Epidermal melanocyte (primary cell): ENCODE results near the gene WDR5B.
"Not testable (repeated sequence)": the region's sequence is repeated elsewhere in the genome, so short reads cannot be mapped to it uniquely, and the experiment has no call there.

ENCODE experiments used
- DNase-seq: peaks from one replicate; pipeline ENCODE4 v3.0.0; 2011; ENCODE audit warnings: low spot score; ENCODE audit not compliant: insufficient read length

The WDR5B gene

DNA sequence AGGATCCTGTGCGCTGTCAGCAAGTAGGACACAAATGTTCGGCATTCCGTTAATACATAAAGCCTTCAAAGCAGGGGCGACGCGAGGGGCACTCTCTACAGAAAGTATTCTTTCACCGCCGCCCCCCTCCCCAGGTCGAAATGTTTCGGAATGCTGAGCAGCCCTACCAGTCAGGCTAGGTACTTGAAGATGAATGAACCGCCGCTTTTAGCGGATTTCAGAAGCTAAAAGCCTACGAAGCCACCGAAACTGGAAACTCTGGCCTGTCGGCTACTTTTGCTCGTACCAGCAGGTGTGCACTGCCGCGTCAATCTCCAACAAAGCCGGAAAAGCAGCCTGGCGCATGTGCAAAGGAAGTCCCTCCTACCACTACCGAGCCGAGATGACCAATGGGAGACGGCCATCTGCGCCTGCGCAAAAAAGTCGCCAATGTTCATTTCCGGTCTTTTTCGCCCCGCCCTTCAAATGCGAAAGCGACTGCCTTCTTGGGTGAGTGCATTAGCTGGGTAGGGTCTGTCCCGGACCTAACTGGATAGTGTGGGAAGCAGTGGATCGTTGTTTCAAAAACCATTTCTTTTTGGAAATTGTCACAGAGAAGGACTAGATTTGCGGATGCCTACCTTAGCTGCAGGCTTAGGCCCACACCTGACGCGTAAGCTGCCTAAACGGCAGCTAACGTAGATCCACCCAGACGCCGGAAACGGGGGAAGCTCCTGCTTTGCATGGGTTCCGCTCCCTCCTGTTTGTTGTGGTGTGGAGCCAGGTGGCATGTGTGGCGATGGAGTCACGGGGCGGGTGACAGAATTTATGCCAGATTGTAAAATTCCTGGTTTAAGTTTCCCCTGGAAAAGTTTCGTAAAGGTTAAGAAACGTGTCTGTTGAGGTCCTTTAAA is at the start of gene WDR5B:
Gene WDR5B, minus strand, starts transcription at position 301 of the 893 bp plus-strand sequence. CDS start 534 bp downstream, outside the sequence.
- DNase-seq = peak; percentile 96

DNA sequence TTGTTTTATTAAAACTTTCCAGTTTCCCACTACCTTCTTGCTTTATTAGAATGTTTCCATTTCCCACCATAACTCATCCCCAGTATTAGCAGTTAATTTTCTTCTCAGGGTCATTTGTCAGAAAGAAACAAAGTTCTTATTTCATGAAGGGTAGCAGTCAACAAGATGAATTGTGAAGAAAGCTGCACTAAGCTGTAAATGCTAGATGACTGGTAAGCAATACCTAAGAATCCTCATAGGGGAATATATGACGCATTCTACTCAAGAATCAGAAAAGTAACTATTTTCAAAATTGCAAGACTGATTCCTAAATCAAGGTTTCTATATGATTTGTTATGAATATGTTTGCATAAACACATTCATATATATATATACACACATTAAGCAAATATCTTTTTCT is 48.8 kb upstream of the WDR5B start:
- no peak for DNase-seq

DNA sequence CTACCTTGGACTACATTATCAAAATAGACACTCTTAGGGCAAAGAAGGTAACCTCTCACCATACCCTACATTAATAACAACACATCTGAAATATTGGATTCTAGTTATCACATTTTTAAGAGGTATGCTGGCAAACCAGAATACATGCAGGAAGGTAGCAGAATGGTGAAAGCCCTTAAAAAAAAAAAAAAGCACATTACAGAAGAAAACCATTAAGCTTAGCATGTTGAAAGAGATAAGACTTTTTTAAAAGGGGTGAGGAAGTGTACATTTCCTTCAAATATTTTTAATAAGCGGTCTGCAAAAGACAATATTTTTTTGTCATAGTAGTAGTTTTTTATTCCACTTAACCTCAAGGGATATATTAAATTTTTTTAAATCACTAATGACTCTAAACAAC is 46.5 kb upstream of the WDR5B start:
- no peak for DNase-seq

DNA sequence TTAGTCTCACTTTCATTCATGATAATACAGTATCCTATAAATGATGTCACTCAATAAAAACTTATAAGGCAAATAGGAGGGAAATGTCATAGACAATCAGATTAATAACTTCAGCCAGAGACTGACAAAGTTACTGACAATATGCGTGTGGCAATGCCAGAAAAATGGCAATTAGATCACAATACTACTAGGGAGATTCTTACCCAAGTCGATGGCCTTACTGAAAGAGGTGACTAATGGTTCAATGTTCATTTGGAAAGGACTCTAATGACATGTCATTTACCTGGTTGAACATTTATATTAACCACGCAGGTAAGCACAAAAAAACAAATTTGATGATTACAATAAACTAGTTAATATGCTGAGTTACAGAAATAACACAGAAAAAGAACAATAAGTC is 45.9 kb upstream of the WDR5B start:
- no peak for DNase-seq

DNA sequence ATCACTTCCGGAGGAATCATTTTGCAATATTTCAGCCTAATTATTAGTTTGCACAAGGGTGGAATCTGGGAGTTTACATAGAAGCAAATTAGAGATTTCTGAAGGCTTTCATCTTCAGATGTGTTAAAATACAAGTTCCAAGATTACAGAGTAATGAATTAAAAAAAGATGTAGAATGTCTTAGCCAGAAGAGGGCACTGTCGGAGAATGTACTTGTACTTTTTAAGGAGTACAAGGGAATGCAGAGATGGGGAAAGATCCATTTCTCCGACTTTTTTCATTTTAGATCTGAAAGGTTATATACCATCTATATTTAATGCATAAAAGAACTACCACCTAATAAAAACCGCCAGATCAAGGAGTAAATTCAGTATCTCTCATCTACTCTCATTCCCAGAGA is 43.1 kb upstream of the WDR5B start:
- no peak for DNase-seq

DNA sequence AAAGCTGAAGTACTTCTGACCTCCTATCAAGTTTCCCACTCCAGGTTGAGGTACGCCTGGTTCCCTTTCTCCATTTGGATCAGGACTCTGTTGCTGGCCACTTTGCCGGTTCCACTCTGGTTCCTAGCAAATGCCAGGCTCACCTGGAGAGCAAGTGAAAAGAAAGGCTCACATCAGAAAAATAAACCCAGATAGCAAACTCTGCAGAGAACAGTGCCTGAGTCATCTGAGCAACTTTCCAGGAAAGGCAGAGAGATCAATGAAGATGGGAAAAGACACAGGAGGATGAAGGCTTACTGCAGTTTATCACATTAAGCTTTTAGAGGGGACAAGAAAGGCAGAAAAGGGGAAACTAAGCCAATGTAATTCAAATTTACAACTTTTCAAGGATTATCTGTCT is 41.8 kb upstream of the WDR5B start:
- no peak for DNase-seq

DNA sequence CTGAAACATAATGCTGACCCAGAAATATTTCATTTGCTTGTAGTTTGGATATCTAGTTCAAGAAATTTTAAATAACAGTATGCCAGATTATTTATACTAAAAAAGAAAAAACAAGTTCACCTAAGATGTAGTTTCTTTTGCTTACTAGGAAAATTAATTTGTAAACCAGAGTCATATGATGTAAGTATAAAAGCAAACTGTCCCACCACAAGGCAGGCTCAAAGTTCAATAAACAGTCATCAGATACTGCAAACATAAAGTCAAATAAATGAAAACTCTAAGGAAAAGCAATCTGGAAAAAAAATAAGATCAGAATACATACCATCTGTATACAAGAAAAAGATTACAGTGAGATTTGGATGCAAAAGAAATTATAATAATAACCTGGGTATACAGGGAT is 40.2 kb upstream of the WDR5B start:
- no peak for DNase-seq

DNA sequence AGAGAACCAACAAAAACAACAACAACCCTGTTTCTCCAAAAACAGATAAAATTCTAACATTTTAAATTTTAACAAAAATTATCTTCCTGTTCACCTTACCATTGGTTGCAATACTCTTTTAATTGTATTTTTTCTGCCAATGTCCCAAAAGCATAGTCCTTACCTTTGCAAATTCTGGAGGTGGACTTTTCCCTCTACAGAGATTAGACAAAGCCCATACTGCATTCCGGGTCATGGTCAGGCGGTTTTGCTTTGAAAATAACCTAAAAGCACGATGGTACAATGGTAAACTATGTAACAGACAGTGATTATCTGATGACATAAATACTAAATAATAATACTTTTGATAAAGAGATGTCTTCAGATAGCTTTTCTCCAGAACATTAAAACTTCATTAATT is 35.5 kb upstream of the WDR5B start:
- no peak for DNase-seq

DNA sequence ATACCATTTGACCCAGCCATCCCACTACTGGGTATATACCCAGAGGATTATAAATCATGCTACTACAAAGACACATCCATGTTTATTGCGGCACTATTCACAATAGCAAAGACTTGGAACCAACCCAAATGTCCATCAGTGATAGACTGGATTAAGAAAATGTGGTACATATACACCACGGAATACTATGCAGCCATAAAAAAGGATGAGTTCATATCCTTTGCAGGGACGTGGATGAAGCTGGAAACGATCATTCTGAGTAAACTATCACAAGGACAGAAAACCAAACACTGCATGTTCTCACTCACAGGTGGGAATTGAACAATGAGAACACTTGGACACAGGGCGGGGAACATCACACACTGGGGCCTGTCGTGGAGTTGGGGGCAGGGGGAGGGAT is 32.4 kb upstream of the WDR5B start:
- DNase-seq = not testable (repeated sequence)

DNA sequence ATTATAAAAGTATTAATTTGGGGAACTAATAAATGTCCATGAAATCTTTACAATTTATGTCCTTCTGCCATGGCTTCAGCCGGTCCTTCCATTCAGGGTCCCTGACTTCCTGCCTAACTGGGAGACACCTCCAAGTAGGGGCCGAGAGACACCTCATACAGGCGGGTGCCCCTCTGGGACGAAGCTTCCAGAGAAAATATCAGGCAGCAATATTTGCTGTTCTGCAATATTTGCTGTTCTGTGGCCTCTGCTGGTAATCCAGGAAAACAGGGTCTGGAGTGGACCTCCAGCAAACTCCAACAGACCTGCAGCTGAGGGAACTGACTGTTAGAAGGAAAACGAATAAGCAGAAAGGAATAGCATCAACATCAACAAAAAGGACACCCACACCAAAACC is 28.6 kb upstream of the WDR5B start:
- not testable (repeated sequence) for DNase-seq

DNA sequence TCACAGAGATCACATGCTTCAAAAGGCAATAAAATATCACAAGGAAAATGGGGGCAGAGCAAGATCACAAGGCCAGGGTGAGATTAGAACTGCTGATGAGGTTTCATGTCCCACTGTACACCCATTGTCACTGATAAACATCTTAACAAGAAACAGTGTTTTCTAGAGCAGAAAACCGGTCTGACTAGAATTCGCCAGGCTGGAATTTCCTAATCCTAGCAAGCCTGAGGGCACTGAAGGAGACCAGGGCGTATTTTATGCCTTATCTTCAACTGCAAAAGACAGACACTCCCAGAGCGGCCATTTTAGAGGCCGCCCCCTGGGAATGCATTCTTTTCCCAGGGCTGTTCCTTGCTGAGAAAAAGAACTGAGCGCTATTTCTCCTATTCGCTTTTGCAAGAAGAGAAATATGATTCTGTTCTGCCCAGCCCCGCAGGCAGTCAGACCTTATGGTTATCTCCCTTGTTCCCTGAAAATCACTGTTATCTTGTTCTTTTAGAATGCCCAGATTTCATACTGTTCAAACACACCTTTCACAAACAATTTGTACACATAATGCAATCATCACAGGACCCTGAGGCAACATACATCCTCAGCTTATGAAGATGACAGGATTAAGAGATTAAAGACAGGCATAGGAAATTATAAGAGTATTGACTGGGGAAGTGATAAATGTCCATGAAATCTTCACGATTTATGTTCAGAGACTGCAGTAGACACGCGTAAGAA is 28.1 kb upstream of the WDR5B start:
- DNase-seq = not testable (repeated sequence)

DNA sequence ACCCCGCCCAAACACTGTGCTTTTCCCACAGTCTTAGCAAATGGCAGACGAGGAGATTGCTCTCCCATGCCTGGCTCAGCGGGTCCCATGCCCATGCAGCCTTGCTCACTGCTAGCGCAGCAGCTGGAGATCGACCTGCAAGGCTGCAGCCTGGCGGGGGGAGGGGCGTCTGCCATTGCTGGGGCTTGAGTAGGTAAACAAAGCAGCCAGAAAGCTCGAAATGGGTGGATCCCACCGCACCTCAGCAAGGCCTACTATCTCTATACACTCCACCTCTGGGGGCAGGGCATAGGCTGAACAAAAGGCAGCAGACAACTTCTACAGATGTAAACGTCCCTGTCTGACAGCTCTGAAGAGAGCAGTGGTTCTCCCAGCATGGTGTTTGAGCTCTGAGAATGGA is 27.2 kb upstream of the WDR5B start:
- no peak for DNase-seq

DNA sequence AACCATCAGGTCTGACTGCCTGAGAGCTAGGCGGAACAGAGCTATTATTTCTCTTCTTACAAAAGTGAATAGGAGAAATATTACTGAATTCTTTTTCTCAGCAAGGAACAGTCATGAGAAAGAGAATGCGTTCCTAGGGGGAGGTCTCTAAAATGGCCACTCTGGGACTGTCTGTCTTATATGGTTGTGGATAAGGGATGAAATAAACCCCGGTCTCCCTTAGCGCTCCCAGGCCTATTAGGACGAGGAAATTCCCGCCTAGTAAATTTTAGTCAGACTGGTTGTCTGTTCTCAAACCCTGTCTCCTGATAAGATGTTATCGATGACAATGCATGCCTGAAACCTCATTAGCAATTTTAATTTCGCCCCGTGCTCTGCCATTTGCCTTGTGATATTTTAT is 20.1 kb upstream of the WDR5B start:
- no peak for DNase-seq

DNA sequence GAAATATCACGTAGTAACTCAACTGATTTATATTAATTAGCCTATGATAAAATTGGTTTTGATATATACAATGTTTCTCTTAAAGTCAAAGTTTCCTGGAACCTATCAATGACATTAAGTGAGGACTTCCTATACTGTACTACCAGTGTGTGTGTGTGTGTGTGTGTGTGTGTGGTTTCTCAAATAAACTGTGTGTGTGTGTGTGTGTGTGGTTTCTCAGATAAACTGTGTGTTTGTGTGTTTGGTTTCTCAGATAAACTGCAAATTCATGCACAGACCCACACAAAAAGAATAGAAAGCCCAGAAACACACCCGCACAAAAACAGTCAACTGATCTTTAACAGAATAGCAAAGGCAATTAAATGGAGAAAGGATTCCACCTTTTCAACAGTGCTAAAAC is 14.5 kb upstream of the WDR5B start:
- no peak for DNase-seq

DNA sequence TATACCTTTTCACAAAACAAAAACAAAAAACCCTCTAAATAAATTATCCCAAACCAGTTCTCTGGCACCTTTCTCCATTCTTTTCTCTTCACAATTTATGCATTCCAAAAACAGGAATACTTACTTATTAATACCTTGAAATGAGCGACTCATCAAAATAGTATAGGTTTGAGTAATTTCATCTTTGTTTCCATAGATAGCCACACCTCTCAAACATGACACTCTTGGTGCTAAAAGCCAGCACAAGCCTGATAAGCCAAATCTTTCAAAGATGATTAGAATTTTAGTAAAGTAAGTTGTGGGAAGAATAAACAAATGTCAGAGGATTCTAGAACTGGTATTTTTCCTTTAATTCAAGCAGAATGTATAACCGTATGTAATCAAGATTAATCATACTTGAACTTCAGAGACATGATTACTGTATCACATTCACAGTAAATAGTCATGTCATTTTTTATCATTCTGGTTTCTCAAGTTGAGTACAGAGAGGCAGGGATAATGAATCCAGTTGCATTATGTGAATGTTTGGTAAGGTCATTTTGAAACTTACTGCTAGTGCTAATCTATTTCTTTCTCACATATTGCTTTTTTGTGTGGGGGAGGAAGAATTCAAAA is 12.1 kb upstream of the WDR5B start:
- no peak for DNase-seq

DNA sequence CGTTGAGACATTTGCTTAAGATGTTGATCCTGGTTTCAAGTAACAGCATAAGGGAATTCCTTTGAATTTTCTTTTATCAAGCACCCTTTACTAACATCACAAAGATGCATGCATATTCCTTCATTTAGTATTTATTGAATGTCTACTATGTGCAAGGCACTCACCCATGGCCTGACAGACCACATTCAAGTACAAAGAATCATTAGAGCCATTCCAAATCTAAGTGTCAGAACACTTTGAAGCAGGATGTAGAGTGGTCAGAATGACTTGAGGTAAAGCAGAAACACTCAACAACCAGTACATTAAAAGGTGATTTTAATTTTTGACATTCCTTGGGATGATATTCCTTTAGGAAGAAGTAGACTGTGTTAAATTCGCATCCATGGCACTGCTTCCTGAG is 6.0 kb upstream of the WDR5B start:
- no peak for DNase-seq

DNA sequence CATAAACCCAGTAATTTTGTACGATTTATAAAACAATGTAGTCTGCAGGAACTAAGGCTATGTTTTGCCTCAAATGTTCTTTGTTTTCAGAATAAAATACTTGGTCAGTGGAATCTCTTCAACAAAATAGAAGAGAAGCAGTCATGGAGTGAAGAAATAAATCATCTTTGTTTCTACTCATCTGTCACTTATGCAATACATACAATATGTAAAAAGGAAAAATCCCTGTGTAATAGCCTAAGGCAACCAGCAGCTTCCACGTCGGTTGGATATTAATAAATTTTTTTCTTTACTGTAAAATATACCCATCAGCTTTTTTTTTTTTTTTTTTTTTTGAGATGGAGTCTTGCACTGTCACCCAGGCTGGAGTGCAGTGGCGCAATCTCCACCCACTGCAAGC is 5.2 kb upstream of the WDR5B start:
- DNase-seq = no peak

DNA sequence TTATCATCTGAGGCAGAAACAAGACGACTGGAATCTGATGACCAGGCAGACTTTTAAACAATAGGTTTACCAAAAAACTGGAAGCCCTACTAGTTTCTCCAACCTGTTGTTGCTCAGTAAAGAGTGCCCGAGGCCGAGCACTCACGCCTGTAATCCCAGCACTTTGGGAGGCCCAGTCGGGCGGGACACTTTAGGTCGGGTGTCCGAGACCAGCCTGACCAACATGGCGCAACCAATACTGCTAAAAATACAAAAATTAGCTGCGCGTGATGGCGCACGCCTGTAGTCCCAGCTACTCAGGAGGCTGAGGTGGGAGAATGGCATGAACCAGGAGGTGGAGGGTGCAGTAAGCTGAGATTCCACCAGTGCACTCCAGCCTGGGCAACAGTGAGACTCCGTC is 1.1 kb upstream of the WDR5B start:
- no peak for DNase-seq

DNA sequence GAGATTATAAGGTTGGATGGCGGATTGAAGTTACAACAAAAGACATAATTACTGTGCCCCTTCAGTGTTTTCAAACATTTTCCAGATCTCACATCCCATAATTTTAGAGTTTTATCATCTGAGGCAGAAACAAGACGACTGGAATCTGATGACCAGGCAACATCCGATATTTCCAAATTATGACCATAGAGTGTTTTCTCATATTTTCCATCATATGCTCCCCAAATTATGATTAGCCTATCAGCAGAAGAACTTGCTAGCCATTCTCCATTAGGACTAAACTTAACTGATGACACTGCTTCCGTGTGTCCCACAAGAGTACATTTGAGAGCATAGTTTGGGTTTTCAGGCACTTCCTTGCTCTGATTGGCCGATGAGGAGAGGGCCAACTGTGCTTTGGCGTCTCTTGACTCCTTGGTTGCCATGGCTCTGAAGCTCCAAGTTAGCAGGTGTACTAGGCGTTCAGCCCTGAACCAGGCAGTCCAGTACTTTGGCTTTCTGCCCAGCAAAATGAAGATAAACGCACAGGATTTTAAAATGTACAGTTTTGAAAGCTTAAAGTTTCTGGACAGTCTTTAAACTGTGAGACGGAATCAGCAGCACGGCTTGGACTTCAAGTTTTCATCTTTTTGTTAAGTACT is 638 bp downstream of the WDR5B start:
- no peak for DNase-seq

DNA sequence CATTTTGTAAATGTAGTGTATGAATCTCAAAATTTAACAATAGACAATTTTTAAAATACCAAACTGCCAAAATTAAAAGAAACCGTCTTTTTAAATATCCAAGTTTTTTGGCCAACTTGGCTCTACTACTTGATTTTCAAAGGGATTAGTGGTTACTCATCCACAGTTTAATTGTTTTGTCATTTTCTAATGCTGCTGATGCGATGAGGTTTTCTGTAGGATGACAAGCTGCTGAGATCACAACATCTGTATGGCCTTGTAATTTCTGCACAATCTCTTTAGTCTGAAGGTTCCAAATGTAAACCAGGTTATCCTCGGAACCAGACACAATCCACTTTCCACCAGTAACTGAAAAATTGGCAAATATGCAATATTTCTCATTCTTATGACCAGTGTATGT is 1.5 kb downstream of the WDR5B start:
- no peak for DNase-seq

DNA sequence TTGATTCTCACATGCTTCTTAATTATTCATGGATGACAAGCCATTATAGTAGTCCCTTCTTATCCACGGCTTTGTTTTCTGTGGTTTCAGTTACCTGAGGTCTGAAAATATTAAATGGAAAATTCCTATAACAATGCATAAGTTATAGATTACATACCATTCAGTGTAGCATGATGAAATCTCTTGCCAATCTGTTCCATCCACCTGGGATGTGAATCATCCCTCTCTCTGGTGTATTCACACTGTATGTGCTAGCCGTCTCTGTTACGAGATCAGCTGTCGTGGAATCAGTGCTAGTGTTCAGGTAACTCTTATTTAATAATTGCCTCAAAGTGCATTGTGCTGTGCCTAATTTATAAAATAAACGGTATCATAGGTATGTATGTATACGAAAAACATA is 5.2 kb downstream of the WDR5B start:
- DNase-seq = no peak

DNA sequence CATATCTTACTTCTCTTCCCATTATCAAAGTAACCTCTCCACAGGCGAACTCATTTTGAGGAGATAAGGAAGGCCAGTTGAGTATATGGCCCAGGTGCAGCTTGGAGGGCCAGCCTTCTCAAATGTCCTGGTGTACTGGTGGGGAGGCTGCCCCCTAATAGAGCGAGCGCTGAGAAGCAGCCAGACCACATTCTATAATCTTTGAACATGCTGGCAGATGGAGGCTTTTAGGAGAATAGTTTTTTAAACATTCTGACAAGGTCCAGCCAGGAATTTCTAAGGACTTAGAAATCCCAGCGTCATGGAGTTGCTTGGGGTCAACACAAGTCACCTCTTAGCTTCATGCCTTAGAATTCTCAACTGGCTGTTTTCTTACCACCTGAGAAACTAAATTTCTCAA is 5.8 kb downstream of the WDR5B start:
- DNase-seq = no peak
